Measurements from ENCODE around the gene ABCC8.

- no peak for TF ChIP-seq POLR2AphosphoS5 (IDR thresholded peaks at IDR 0.05; ENCODE audit: low read depth)
- TF ChIP-seq, protein P1, sequence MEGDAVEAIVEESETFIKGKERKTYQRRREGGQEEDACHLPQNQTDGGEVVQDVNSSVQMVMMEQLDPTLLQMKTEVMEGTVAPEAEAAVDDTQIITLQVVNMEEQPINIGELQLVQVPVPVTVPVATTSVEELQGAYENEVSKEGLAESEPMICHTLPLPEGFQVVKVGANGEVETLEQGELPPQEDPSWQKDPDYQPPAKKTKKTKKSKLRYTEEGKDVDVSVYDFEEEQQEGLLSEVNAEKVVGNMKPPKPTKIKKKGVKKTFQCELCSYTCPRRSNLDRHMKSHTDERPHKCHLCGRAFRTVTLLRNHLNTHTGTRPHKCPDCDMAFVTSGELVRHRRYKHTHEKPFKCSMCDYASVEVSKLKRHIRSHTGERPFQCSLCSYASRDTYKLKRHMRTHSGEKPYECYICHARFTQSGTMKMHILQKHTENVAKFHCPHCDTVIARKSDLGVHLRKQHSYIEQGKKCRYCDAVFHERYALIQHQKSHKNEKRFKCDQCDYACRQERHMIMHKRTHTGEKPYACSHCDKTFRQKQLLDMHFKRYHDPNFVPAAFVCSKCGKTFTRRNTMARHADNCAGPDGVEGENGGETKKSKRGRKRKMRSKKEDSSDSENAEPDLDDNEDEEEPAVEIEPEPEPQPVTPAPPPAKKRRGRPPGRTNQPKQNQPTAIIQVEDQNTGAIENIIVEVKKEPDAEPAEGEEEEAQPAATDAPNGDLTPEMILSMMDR (conservative IDR thresholded peaks at IDR 0.05; ENCODE audit: low read depth in 2 of 2) = no peak
- TF ChIP-seq EZH2 (IDR thresholded peaks at IDR 0.05; ENCODE audit: low read depth, unreplicated experiment) = no peak
- TF ChIP-seq JUNB (IDR thresholded peaks at IDR 0.05; ENCODE audit: unreplicated experiment) = no peak
- TF ChIP-seq CREB1 (CRISPR knock-in tag; IDR thresholded peaks at IDR 0.05; ENCODE audit: low read depth) = no peak
- no peak for TF ChIP-seq STAT1 (IDR thresholded peaks at IDR 0.05; ENCODE audit: unreplicated experiment)
- no peak for TF ChIP-seq EZH2phosphoT487 (IDR thresholded peaks at IDR 0.05; ENCODE audit: unreplicated experiment)
- TF ChIP-seq, protein P2, sequence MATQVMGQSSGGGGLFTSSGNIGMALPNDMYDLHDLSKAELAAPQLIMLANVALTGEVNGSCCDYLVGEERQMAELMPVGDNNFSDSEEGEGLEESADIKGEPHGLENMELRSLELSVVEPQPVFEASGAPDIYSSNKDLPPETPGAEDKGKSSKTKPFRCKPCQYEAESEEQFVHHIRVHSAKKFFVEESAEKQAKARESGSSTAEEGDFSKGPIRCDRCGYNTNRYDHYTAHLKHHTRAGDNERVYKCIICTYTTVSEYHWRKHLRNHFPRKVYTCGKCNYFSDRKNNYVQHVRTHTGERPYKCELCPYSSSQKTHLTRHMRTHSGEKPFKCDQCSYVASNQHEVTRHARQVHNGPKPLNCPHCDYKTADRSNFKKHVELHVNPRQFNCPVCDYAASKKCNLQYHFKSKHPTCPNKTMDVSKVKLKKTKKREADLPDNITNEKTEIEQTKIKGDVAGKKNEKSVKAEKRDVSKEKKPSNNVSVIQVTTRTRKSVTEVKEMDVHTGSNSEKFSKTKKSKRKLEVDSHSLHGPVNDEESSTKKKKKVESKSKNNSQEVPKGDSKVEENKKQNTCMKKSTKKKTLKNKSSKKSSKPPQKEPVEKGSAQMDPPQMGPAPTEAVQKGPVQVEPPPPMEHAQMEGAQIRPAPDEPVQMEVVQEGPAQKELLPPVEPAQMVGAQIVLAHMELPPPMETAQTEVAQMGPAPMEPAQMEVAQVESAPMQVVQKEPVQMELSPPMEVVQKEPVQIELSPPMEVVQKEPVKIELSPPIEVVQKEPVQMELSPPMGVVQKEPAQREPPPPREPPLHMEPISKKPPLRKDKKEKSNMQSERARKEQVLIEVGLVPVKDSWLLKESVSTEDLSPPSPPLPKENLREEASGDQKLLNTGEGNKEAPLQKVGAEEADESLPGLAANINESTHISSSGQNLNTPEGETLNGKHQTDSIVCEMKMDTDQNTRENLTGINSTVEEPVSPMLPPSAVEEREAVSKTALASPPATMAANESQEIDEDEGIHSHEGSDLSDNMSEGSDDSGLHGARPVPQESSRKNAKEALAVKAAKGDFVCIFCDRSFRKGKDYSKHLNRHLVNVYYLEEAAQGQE (IDR thresholded peaks at IDR 0.05; ENCODE audit: unreplicated experiment) = no peak
- TF ChIP-seq, protein P3, sequence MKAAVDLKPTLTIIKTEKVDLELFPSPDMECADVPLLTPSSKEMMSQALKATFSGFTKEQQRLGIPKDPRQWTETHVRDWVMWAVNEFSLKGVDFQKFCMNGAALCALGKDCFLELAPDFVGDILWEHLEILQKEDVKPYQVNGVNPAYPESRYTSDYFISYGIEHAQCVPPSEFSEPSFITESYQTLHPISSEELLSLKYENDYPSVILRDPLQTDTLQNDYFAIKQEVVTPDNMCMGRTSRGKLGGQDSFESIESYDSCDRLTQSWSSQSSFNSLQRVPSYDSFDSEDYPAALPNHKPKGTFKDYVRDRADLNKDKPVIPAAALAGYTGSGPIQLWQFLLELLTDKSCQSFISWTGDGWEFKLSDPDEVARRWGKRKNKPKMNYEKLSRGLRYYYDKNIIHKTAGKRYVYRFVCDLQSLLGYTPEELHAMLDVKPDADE (IDR thresholded peaks at IDR 0.05) = no peak
- TF ChIP-seq NANOG (IDR thresholded peaks at IDR 0.05; ENCODE audit: borderline replicate concordance) = no peak
- no peak for TF ChIP-seq ZNF462 (CRISPR knock-in tag; IDR thresholded peaks at IDR 0.05)
- TF ChIP-seq ZNF331 (CRISPR knock-in tag; IDR thresholded peaks at IDR 0.05; ENCODE audit: low read depth) = no peak
Measured at GRCh38 chr11:17410606-17411379, 65.9 kb downstream of the ABCC8 start.
